ENCODE measurements around the gene CDC42EP3. TPM values are rescaled to one million over a fixed set of nuclear protein-coding genes. Genes with fewer than 3 reads are reported as not detected.
A peak's percentile ranks its signal among the peaks of the same experiment; 100 is the strongest.

CDC42EP3 gene
- total RNA-seq, 4 donors from 2014 or later: 9.0 to 38.0 (median 23.5) TPM

- H3K36me3 ChIP-seq: no peaks in the 10 kb centered on the region
- no peaks in the 10 kb centered on the region for H3K27me3 ChIP-seq
- no peak overlapping the region for H3K4me3 ChIP-seq
- no peaks in the 10 kb centered on the region for H3K9me3 ChIP-seq
- DNase-seq (ENCODE audit: low spot score in 2 of 2): no peak
- TF ChIP-seq POLR2A (IDR thresholded peaks at IDR 0.05) (no peak), EP300 (IDR thresholded peaks at IDR 0.05) (no peak), POLR2AphosphoS5 (IDR thresholded peaks at IDR 0.05) (no peak), CTCF (IDR thresholded peaks at IDR 0.05) (no peak)
- H3K27ac ChIP-seq: no peak overlapping the region
- H3K4me1 ChIP-seq: peaks cover 17% of the 10 kb centered on the region
These were observed 43.7 kb downstream of the CDC42EP3 start for GRCh38 chr2:37627710-37628109.

GRCh38 chr2:37625796-37626571 lies 45.5 kb downstream of the CDC42EP3 start:
- peak overlapping the region; percentile 39 for H3K27ac ChIP-seq
- H3K36me3 ChIP-seq: no peaks in the 10 kb centered on the region
- H3K4me1 ChIP-seq: peaks cover 17% of the 10 kb centered on the region
- no peak overlapping the region for H3K4me3 ChIP-seq
- H3K9me3 ChIP-seq: no peaks in the 10 kb centered on the region
- TF ChIP-seq POLR2AphosphoS5 (IDR thresholded peaks at IDR 0.05): no peak
- no peak for TF ChIP-seq CTCF (IDR thresholded peaks at IDR 0.05)
- TF ChIP-seq POLR2A (IDR thresholded peaks at IDR 0.05): no peak
- TF ChIP-seq EP300 (IDR thresholded peaks at IDR 0.05): no peak
- H3K27me3 ChIP-seq: no peaks in the 10 kb centered on the region
- WGBS: 75% methylated on average over 11 of the region's 11 CpGs
- no peak for DNase-seq (ENCODE audit: low spot score in 2 of 2)

GRCh38 chr2:37625156-37625555 lies 46.3 kb downstream of the CDC42EP3 start:
- Histone ChIP-seq H3K4me3 (no peak overlapping the region), H3K9me3 (no peaks in the 10 kb centered on the region), H3K27ac (peak overlapping the region; percentile 39), H3K27me3 (no peaks in the 10 kb centered on the region), H3K4me1 (peaks cover 17% of the 10 kb centered on the region), H3K36me3 (no peaks in the 10 kb centered on the region)
- no peak for TF ChIP-seq POLR2A (IDR thresholded peaks at IDR 0.05)
- TF ChIP-seq POLR2AphosphoS5 (IDR thresholded peaks at IDR 0.05): no peak
- TF ChIP-seq CTCF (IDR thresholded peaks at IDR 0.05): no peak
- no peak for TF ChIP-seq EP300 (IDR thresholded peaks at IDR 0.05)
- no peak for DNase-seq (ENCODE audit: low spot score in 2 of 2)

- no peak for DNase-seq (ENCODE audit: low spot score in 2 of 2)
- Histone ChIP-seq H3K4me1 (peaks cover 17% of the 10 kb centered on the region), H3K4me3 (no peak overlapping the region), H3K27ac (no peak overlapping the region), H3K9me3 (no peaks in the 10 kb centered on the region), H3K27me3 (no peaks in the 10 kb centered on the region), H3K36me3 (no peaks in the 10 kb centered on the region)
- WGBS: 73% methylated on average over 8 of the region's 8 CpGs
- TF ChIP-seq CTCF (IDR thresholded peaks at IDR 0.05): no peak
- no peak for TF ChIP-seq EP300 (IDR thresholded peaks at IDR 0.05)
- TF ChIP-seq POLR2AphosphoS5 (IDR thresholded peaks at IDR 0.05): no peak
- TF ChIP-seq POLR2A (IDR thresholded peaks at IDR 0.05): no peak
These were observed 47.2 kb downstream of the CDC42EP3 start for GRCh38 chr2:37623971-37624900.

- no peak for DNase-seq (ENCODE audit: low spot score in 2 of 2)
- H3K4me1 ChIP-seq: peaks cover 17% of the 10 kb centered on the region
- no peaks in the 10 kb centered on the region for H3K9me3 ChIP-seq
- no peaks in the 10 kb centered on the region for H3K27me3 ChIP-seq
- TF ChIP-seq CTCF (IDR thresholded peaks at IDR 0.05) (no peak), POLR2A (IDR thresholded peaks at IDR 0.05) (no peak), POLR2AphosphoS5 (IDR thresholded peaks at IDR 0.05) (no peak), EP300 (IDR thresholded peaks at IDR 0.05) (no peak)
- no peak overlapping the region for H3K27ac ChIP-seq
- no peaks in the 10 kb centered on the region for H3K36me3 ChIP-seq
- H3K4me3 ChIP-seq: no peak overlapping the region
These were observed 48.0 kb downstream of the CDC42EP3 start for GRCh38 chr2:37623406-37623805.
